Esophagus (tissue), 2 donors: ENCODE measurements around the gene PLCD3. TPM values are rescaled to one million over a fixed set of nuclear protein-coding genes. Genes with fewer than 3 reads are reported as not detected.

ENCODE experiments used
- H3K27ac ChIP-seq, 2 donors: one replicate each; pipeline ENCODE4 v1.5.1; 2013; ENCODE audit warnings: low read depth in 2 of 2, mild to moderate bottlenecking in 2 of 2, inconsistent platforms in 1 of 2, low read length in 1 of 2, moderate library complexity in 1 of 2
- H3K27me3 ChIP-seq, 2 donors: one replicate each; pipeline ENCODE4 v1.6.1; 2013; ENCODE audit warnings: low read length in 2 of 2, control low read depth in 1 of 2, mild to moderate bottlenecking in 1 of 2; ENCODE audit not compliant: insufficient read depth in 2 of 2, control insufficient read depth in 1 of 2
- H3K36me3 ChIP-seq, 2 donors: one replicate each; pipeline ENCODE4 v1.6.1; 2013; ENCODE audit warnings: low read length in 1 of 2; ENCODE audit not compliant: control insufficient read depth in 2 of 2, insufficient read depth in 2 of 2
- H3K4me1 ChIP-seq, 2 donors: one replicate each; pipeline ENCODE4 v1.6.1; 2013; ENCODE audit warnings: low read length in 1 of 2; ENCODE audit not compliant: control insufficient read depth in 2 of 2, insufficient read depth in 2 of 2
- H3K4me3 ChIP-seq, 2 donors: one replicate each; pipeline ENCODE4 v1.5.1; 2013; ENCODE audit warnings: low read length in 2 of 2, mild to moderate bottlenecking in 2 of 2, low read depth in 1 of 2, moderate library complexity in 1 of 2
- H3K9me3 ChIP-seq, 2 donors: one replicate each; pipeline ENCODE4 v1.6.1; 2013; ENCODE audit warnings: mild to moderate bottlenecking in 2 of 2, low read depth in 1 of 2, low read length in 1 of 2, moderate library complexity in 1 of 2; ENCODE audit not compliant: control insufficient read depth in 2 of 2, insufficient read depth in 1 of 2
- WGBS, 2 donors: extraction: QIAGEN DNeasy Blood & Tissue Kit; methylation state at CpG; one replicate each; pipeline ENCODE4 v1.1.7; 2013; 5-methylcytosine and 5-hydroxymethylcytosine counted together
- polyA plus RNA-seq, 2 donors: library from polyadenylated mRNA; stranded (reverse); fragments of 200-250 nt; gene quantifications; one replicate each; pipeline ENCODE4 v1.2.3, GENCODE V29; 2013
- donor health status: healthy with polysubstance abuse.
- donor health status: Bipolar disorder and iron deficiency.

The PLCD3 gene
- polyA plus RNA-seq, 2 donors, result 34.2 to 47.3 TPM

DNA sequence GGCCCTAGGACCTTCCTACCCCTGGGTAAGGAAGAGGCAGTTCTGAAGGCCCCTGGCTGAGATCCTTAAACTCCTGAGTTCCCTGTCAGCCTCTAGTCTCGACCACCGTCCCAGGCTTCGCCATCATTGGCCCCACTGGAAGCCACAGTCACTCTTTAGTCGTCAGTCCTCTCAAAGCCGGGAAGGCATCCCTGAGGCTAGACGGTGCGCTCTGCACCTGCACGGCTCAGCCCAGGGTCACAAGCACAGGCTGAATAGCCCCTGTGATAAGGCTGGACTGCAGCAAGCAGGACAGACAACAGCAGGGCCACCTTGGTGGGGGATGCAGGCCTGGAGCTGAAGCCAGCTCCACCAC lies 12.7 kb upstream of the PLCD3 start:
- WGBS, 2 donors, result 51 to 63% methylated on average over 8 of the region's 8 CpGs
- H3K27me3 ChIP-seq, result no peaks in the 10 kb centered on the region
- no peaks in the 10 kb centered on the region for H3K36me3 ChIP-seq
- peak overlapping the region; percentile 51 to 52 for H3K4me3 ChIP-seq
- H3K27ac ChIP-seq, result peak overlapping the region; percentile 88 to 91
- H3K9me3 ChIP-seq, result no peaks in the 10 kb centered on the region
- H3K4me1 ChIP-seq, result peaks cover 2 to 5% of the 10 kb centered on the region in 2 donors

GRCh38 chr17:45144199-45145034 lies 12.1 kb upstream of the PLCD3 start:
- 13 to 14% methylated on average over 56 to 71 of the region's 71 CpGs for WGBS, 2 donors
- H3K9me3 ChIP-seq, result no peaks in the 10 kb centered on the region
- peak overlapping the region; percentile 88 to 91 for H3K27ac ChIP-seq
- H3K36me3 ChIP-seq, result no peaks in the 10 kb centered on the region
- no peaks in the 10 kb centered on the region for H3K27me3 ChIP-seq
- H3K4me3 ChIP-seq, result peak overlapping the region; percentile 51 to 52
- H3K4me1 ChIP-seq, result peaks cover 2 to 5% of the 10 kb centered on the region in 2 donors

DNA sequence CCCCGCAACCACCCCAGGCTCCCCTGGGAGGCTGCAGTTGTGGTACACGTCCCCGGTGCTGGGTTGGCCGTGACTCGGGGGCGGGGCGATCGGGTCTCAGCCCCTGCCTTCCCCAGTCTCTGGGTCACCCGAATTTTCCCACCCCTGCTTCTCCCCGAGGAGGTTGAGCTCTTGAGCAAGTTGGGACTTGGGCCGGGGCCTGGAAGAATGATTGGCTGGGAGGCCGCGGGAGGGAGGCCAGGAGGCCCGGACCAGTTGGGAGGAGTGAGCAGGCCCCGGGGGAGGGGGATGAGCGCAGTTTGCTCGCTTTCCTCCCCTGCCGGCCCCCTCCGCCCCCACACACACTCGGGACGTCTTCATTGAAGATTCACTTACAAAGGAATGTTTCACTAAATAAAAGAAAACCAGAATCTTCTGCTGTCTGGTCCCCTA lies 11.5 kb upstream of the PLCD3 start:
- no peaks in the 10 kb centered on the region for H3K27me3 ChIP-seq
- 10 to 16% methylated on average over 19 to 21 of the region's 21 CpGs for WGBS, 2 donors
- peak overlapping the region; percentile 88 to 91 for H3K27ac ChIP-seq
- peak overlapping the region; percentile 51 to 52 for H3K4me3 ChIP-seq
- no peaks in the 10 kb centered on the region for H3K36me3 ChIP-seq
- no peaks in the 10 kb centered on the region for H3K9me3 ChIP-seq
- peaks cover 2 to 5% of the 10 kb centered on the region in 2 donors for H3K4me1 ChIP-seq

GRCh38 chr17:45143094-45143670 lies 10.9 kb upstream of the PLCD3 start:
- Histone ChIP-seq H3K27me3 (no peaks in the 10 kb centered on the region), H3K4me1 (peaks cover 2 to 5% of the 10 kb centered on the region in 2 donors), H3K9me3 (no peaks in the 10 kb centered on the region), H3K36me3 (no peaks in the 10 kb centered on the region), H3K4me3 (no peak overlapping the region), H3K27ac (peak overlapping the region; percentile 88 to 91)
- WGBS, 2 donors, result 65 to 70% methylated on average over 13 of the region's 13 CpGs

- Histone ChIP-seq H3K36me3 (no peaks in the 10 kb centered on the region), H3K27me3 (no peaks in the 10 kb centered on the region), H3K4me1 (peaks cover 5 to 11% of the 10 kb centered on the region in 2 donors), H3K27ac (no peak overlapping the region), H3K9me3 (no peaks in the 10 kb centered on the region), H3K4me3 (no peak overlapping the region)
- WGBS, 2 donors, result 79 to 84% methylated on average over 4 of the region's 4 CpGs
Observed at GRCh38 chr17:45139533-45139920, 7.2 kb upstream of the PLCD3 start.

- Histone ChIP-seq H3K27me3 (no peaks in the 10 kb centered on the region), H3K9me3 (no peaks in the 10 kb centered on the region), H3K27ac (no peak overlapping the region), H3K4me1 (peaks cover 5 to 11% of the 10 kb centered on the region in 2 donors), H3K4me3 (no peak overlapping the region), H3K36me3 (no peaks in the 10 kb centered on the region)
- WGBS, 2 donors, result 80 to 84% methylated on average over 14 of the region's 14 CpGs
Observed at GRCh38 chr17:45138911-45139532, 6.7 kb upstream of the PLCD3 start.

DNA sequence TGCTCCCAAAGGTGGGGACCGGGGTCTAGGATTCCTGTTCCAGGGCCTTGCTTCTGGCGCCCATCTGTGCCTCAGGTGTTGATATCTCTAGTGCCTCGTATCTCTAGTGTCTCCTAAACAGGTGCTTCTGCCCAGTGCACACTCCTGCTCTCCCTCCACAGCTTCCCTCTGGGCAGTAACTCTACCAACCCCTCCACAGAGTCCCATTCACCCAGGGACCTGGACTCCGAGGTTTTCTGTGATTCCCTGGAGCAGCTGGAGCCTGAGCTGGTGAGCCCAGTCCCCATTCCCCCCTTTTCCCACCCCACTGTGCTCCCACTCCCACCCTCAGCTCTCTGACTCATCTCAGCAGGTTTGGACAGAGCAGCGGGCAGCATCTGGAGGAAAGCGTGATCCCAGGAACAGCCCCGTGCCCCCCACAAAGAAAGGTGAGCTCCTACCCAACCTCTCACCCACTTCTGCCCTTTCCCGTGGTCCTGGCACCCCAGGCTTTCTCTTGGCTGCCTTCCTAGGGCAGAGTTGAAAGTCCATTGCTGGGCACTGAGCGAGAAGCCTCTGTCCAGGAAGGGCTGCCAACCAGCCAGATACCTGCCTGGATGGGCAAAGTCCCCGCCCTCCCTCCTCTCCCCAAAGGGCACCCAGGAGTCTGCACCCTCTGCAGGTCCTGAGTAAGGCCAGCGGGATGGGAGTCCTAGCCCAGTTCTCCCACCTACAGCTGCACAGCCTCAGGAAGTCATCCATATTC lies 5.4 kb upstream of the PLCD3 start:
- Histone ChIP-seq H3K4me1 (peaks cover 5 to 15% of the 10 kb centered on the region in 2 donors), H3K9me3 (no peaks in the 10 kb centered on the region), H3K27me3 (no peaks in the 10 kb centered on the region), H3K4me3 (no peak overlapping the region), H3K27ac (no peak overlapping the region), H3K36me3 (no peaks in the 10 kb centered on the region)
- WGBS, 2 donors, result 66 to 67% methylated on average over 11 of the region's 11 CpGs

DNA sequence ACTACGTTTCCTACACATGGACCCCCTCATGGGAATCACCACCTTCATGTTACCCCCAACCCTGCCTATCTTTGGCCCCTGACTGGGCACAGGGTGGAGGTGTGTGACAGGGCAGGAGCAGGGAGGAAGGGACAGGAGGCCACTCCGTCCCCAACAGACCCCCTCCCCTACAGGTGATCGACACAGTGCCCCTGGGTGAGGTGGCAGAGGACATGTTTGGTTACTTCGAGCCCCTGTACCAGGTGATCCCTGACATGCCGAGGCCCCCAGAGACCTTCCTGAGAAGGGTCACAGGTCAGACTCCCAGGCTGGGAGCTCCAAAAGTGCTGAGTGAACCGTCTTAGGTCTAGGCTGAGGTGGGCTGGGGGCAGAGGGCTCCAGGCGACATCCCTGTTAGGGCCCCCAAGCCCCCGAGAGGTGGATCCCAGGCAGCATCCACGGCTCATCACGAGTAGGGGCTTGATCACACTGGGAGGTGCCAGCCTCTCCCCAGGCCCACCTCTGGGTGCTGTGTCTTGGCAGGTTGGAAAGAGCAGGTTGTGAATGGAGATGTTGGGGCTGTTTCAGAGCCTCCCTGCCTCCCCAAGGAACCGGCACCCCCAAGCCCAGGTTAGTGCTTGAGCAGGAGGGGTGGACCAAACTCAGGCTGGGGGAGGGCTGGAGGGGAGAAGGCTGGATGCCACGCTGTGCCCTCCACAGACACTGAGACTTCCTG lies 4.7 kb upstream of the PLCD3 start:
- WGBS, 2 donors, result 78 to 80% methylated on average over 12 of the region's 12 CpGs
- no peak overlapping the region for H3K27ac ChIP-seq

More for the DNA sequence above, 4.7 kb upstream of the PLCD3 start:
- Histone ChIP-seq H3K9me3 (no peaks in the 10 kb centered on the region), H3K36me3 (no peaks in the 10 kb centered on the region), H3K4me1 (peaks cover 5 to 15% of the 10 kb centered on the region in 2 donors), H3K27me3 (no peaks in the 10 kb centered on the region), H3K4me3 (no peak overlapping the region)
